Bone marrow (tissue), 2 donors: ENCODE results near the gene RBBP8NL.

ENCODE experiments used
- DNase-seq, 2 donors: peaks; one replicate each; lab custom pipeline; 2025; lab: John Stamatoyannopoulos, UW

The RBBP8NL gene

GRCh38 chr20:62462976-62463592 lies 35.7 kb upstream of the RBBP8NL start:
- DNase-seq, result no peak

- DNase-seq, result no peak
Measured at GRCh38 chr20:62461834-62462233, 34.5 kb upstream of the RBBP8NL start.

- DNase-seq, result no peak
Measured at GRCh38 chr20:62461157-62461556, 33.8 kb upstream of the RBBP8NL start.

GRCh38 chr20:62460678-62461077 lies 33.3 kb upstream of the RBBP8NL start:
- no peak for DNase-seq

- no peak for DNase-seq
Measured at GRCh38 chr20:62459488-62459887, 32.1 kb upstream of the RBBP8NL start.

- no peak for DNase-seq
Measured at GRCh38 chr20:62458275-62459251, 31.2 kb upstream of the RBBP8NL start.

- no peak for DNase-seq
Measured at GRCh38 chr20:62457831-62458230, 30.5 kb upstream of the RBBP8NL start.

- no peak for DNase-seq
Measured at GRCh38 chr20:62457098-62457497, 29.8 kb upstream of the RBBP8NL start.

- no peak for DNase-seq
Measured at GRCh38 chr20:62455929-62456328, 28.6 kb upstream of the RBBP8NL start.

- no peak for DNase-seq
Measured at GRCh38 chr20:62454904-62455636, 27.7 kb upstream of the RBBP8NL start.

GRCh38 chr20:62453186-62453808 lies 26.0 kb upstream of the RBBP8NL start:
- no peak for DNase-seq

- no peak for DNase-seq
Measured at GRCh38 chr20:62452475-62453095, 25.2 kb upstream of the RBBP8NL start.

GRCh38 chr20:62451970-62452369 lies 24.6 kb upstream of the RBBP8NL start:
- no peak for DNase-seq

- no peak for DNase-seq
Measured at GRCh38 chr20:62451156-62451767, 23.9 kb upstream of the RBBP8NL start.

- DNase-seq, result no peak
Measured at GRCh38 chr20:62449951-62450691, 22.8 kb upstream of the RBBP8NL start.

- no peak for DNase-seq
Measured at GRCh38 chr20:62448788-62449187, 21.4 kb upstream of the RBBP8NL start.

- DNase-seq, result no peak
Measured at GRCh38 chr20:62448038-62448437, 20.7 kb upstream of the RBBP8NL start.

- no peak for DNase-seq
Measured at GRCh38 chr20:62446888-62447869, 19.8 kb upstream of the RBBP8NL start.

- DNase-seq, result no peak
Measured at GRCh38 chr20:62446481-62446880, 19.1 kb upstream of the RBBP8NL start.
